HUES6 (cell line): ENCODE measurements around the gene SPI1.

Experiments used
- H3K27ac ChIP-seq: 2 replicates; pipeline ENCODE4 v1.7.0; 2013; ENCODE audit warnings: low read depth, mild to moderate bottlenecking, low read length, inconsistent platforms
- H3K27me3 ChIP-seq: 2 replicates; pipeline ENCODE4 v1.6.1; 2013; ENCODE audit warnings: low read length; ENCODE audit not compliant: control insufficient read depth, insufficient read depth
- H3K36me3 ChIP-seq: 2 replicates; pipeline ENCODE4 v1.6.1; 2013; ENCODE audit warnings: low read length; ENCODE audit not compliant: control insufficient read depth, insufficient read depth
- H3K4me1 ChIP-seq: 2 replicates; pipeline ENCODE4 v1.6.1; 2013; ENCODE audit warnings: low read length; ENCODE audit not compliant: control insufficient read depth, insufficient read depth
- H3K4me3 ChIP-seq: 2 replicates; pipeline ENCODE4 v1.5.1; 2013; ENCODE audit warnings: low read depth, low read length
- H3K9ac ChIP-seq: one replicate; pipeline ENCODE4 v1.6.1; 2013; ENCODE audit warnings: mild to moderate bottlenecking, low read length
- H3K9me3 ChIP-seq: 2 replicates; pipeline ENCODE4 v1.6.1; 2013; ENCODE audit warnings: low read depth, low read length; ENCODE audit not compliant: control insufficient read depth, insufficient read depth

The SPI1 gene

GRCh38 chr11:47366020-47366490, 12.3 kb downstream of the SPI1 start:
- Histone ChIP-seq H3K9ac (no peak overlapping the region), H3K27ac (no peak overlapping the region), H3K27me3 (no peaks in the 10 kb centered on the region), H3K36me3 (no peaks in the 10 kb centered on the region), H3K4me1 (no peaks in the 10 kb centered on the region), H3K4me3 (no peak overlapping the region), H3K9me3 (no peaks in the 10 kb centered on the region)

GRCh38 chr11:47361419-47361818, 16.9 kb downstream of the SPI1 start:
- no peaks in the 10 kb centered on the region for H3K4me1 ChIP-seq
- no peak overlapping the region for H3K4me3 ChIP-seq
- no peak overlapping the region for H3K27ac ChIP-seq

GRCh38 chr11:47360341-47360740, 18.0 kb downstream of the SPI1 start:
- Histone ChIP-seq H3K9ac (no peak overlapping the region), H3K4me3 (no peak overlapping the region), H3K9me3 (peaks cover 9% of the 10 kb centered on the region; the same call in 1 of the 2 replicates), H3K36me3 (no peaks in the 10 kb centered on the region), H3K27ac (no peak overlapping the region), H3K27me3 (no peaks in the 10 kb centered on the region), H3K4me1 (no peaks in the 10 kb centered on the region)

More at GRCh38 chr11:47361419-47361818, 16.9 kb downstream of the SPI1 start:
- Histone ChIP-seq H3K36me3 (no peaks in the 10 kb centered on the region), H3K27me3 (no peaks in the 10 kb centered on the region), H3K9ac (no peak overlapping the region), H3K9me3 (peaks cover 8% of the 10 kb centered on the region; the same call in 1 of the 2 replicates)

GRCh38 chr11:47359586-47359985, 18.8 kb downstream of the SPI1 start:
- Histone ChIP-seq H3K4me1 (0 out of 2 replicates have a peak, but pooled peaks cover 1% of the 10 kb centered on the region), H3K4me3 (no peak overlapping the region), H3K9ac (no peak overlapping the region)

GRCh38 chr11:47359162-47359561, 19.2 kb downstream of the SPI1 start:
- peaks cover 9% of the 10 kb centered on the region; the same call in 1 of the 2 replicates for H3K9me3 ChIP-seq
- H3K4me1 ChIP-seq: peaks cover 4% of the 10 kb centered on the region; the same call in 1 of the 2 replicates
- H3K9ac ChIP-seq: no peak overlapping the region

More at GRCh38 chr11:47359586-47359985, 18.8 kb downstream of the SPI1 start:
- Histone ChIP-seq H3K36me3 (no peaks in the 10 kb centered on the region), H3K9me3 (peaks cover 9% of the 10 kb centered on the region; the same call in 1 of the 2 replicates), H3K27me3 (no peaks in the 10 kb centered on the region), H3K27ac (no peak overlapping the region)

GRCh38 chr11:47358731-47359051, 19.7 kb downstream of the SPI1 start:
- Histone ChIP-seq H3K27me3 (no peaks in the 10 kb centered on the region), H3K4me3 (no peak overlapping the region), H3K9me3 (peaks cover 9% of the 10 kb centered on the region; the same call in 1 of the 2 replicates), H3K27ac (no peak overlapping the region), H3K36me3 (no peaks in the 10 kb centered on the region), H3K4me1 (peaks cover 4% of the 10 kb centered on the region; the same call in 1 of the 2 replicates), H3K9ac (no peak overlapping the region)

More at GRCh38 chr11:47359162-47359561, 19.2 kb downstream of the SPI1 start:
- Histone ChIP-seq H3K27me3 (no peaks in the 10 kb centered on the region), H3K27ac (no peak overlapping the region), H3K4me3 (no peak overlapping the region), H3K36me3 (no peaks in the 10 kb centered on the region)

GRCh38 chr11:47357985-47358730, 20.2 kb downstream of the SPI1 start:
- H3K9me3 ChIP-seq: peaks cover 9% of the 10 kb centered on the region; the same call in 1 of the 2 replicates
- H3K9ac ChIP-seq: no peak overlapping the region
- H3K4me3 ChIP-seq: no peak overlapping the region
- no peaks in the 10 kb centered on the region for H3K36me3 ChIP-seq
- no peak overlapping the region for H3K27ac ChIP-seq
- peaks cover 4% of the 10 kb centered on the region; the same call in 1 of the 2 replicates for H3K4me1 ChIP-seq
- no peaks in the 10 kb centered on the region for H3K27me3 ChIP-seq

- Histone ChIP-seq H3K9me3 (peaks cover 9% of the 10 kb centered on the region; the same call in 1 of the 2 replicates), H3K4me1 (peaks cover 4% of the 10 kb centered on the region; the same call in 1 of the 2 replicates), H3K36me3 (no peaks in the 10 kb centered on the region), H3K27me3 (no peaks in the 10 kb centered on the region), H3K4me3 (no peak overlapping the region), H3K27ac (no peak overlapping the region), H3K9ac (no peak overlapping the region)
These were observed 21.4 kb downstream of the SPI1 start for GRCh38 chr11:47356998-47357329.

- no peaks in the 10 kb centered on the region for H3K27me3 ChIP-seq
- H3K9me3 ChIP-seq: peaks cover 9% of the 10 kb centered on the region; the same call in 1 of the 2 replicates
- no peaks in the 10 kb centered on the region for H3K36me3 ChIP-seq
- H3K4me1 ChIP-seq: peaks cover 8% of the 10 kb centered on the region
- no peak overlapping the region for H3K9ac ChIP-seq
- H3K4me3 ChIP-seq: no peak overlapping the region
- H3K27ac ChIP-seq: no peak overlapping the region
These were observed 22.0 kb downstream of the SPI1 start for GRCh38 chr11:47356129-47356997.

- Histone ChIP-seq H3K9me3 (peaks cover 9% of the 10 kb centered on the region; the same call in 1 of the 2 replicates), H3K27ac (no peak overlapping the region; the same call in 1 of the 2 replicates), H3K27me3 (no peaks in the 10 kb centered on the region), H3K4me1 (peaks cover 16% of the 10 kb centered on the region), H3K9ac (no peak overlapping the region), H3K4me3 (peak overlapping the region; percentile 28), H3K36me3 (no peaks in the 10 kb centered on the region)
These were observed 22.8 kb downstream of the SPI1 start for GRCh38 chr11:47355283-47356128.
